H1 (cell line): Measurements from ENCODE around the gene NR4A1. TPM values are rescaled to one million over a fixed set of nuclear protein-coding genes. Genes with fewer than 3 reads are reported as not detected.

Source experiments
- CBX5 ChIP-seq: fragments of 300-800, 300-1000 bp; sonication (generic); IDR thresholded peaks from 2 replicates; pipeline ENCODE4 v1.7.1; 2016; ENCODE audit warnings: antibody characterized with exemption, low read length, low read depth
- CBX8 ChIP-seq: fragments of 300-800, 300-1000 bp; sonication (generic); IDR thresholded peaks from 2 replicates; pipeline ENCODE4 v1.7.1; 2016; ENCODE audit warnings: low read depth, low read length, borderline replicate concordance
- EGR1 ChIP-seq: IDR thresholded peaks from 2 replicates; pipeline ENCODE4 v1.6.1; 2011; ENCODE audit warnings: low read depth, low read length, borderline replicate concordance
- EP300 ChIP-seq, 2 experiments: IDR thresholded peaks; 1 replicate in 1 of 2; 2 replicates in 1 of 2; pipeline ENCODE4 v1.6.1; 2011 to 2012; ENCODE audit warnings: low read depth in 2 of 2, low read length in 2 of 2, mild to moderate bottlenecking in 2 of 2, borderline replicate concordance in 1 of 2, inconsistent platforms in 1 of 2, moderate library complexity in 1 of 2
- EZH2 ChIP-seq: fragments of 200-600 bp; sonication (generic); IDR thresholded peaks from 2 replicates; pipeline ENCODE4 v1.7.1; 2012; ENCODE audit warnings: low read depth, mild to moderate bottlenecking, moderate library complexity, low read length, inconsistent platforms; ENCODE audit not compliant: severe bottlenecking
- GABPA ChIP-seq: IDR thresholded peaks from 2 replicates; pipeline ENCODE4 v1.6.1; 2011; ENCODE audit warnings: mild to moderate bottlenecking, low read length, moderate library complexity, borderline replicate concordance; ENCODE audit not compliant: insufficient read depth
- HDAC2 ChIP-seq, 2 experiments: fragments of 300-600 bp in 1 of 2; sonication (generic) in 1 of 2; IDR thresholded peaks; 2 replicates each; pipeline ENCODE4 v1.6.1; 2011 to 2012; ENCODE audit warnings: low read depth in 2 of 2, low read length in 2 of 2, mild to moderate bottlenecking in 2 of 2, moderate library complexity in 2 of 2, borderline replicate concordance in 1 of 2, inconsistent platforms in 1 of 2
- HDAC6 ChIP-seq: IDR thresholded peaks from one replicate; pipeline ENCODE4 v1.7.1; 2012; ENCODE audit warnings: low read depth, mild to moderate bottlenecking, inconsistent platforms, low read length, moderate library complexity
- JUND ChIP-seq: IDR thresholded peaks from 2 replicates; pipeline ENCODE4 v1.6.1; 2011; ENCODE audit warnings: mild to moderate bottlenecking, improper control_type of control experiment, low read length
- KDM1A ChIP-seq: fragments of 200-600, 300-600 bp; sonication (generic); IDR thresholded peaks from 2 replicates; pipeline ENCODE4 v1.7.1; 2016; ENCODE audit warnings: mild to moderate bottlenecking, low read length, borderline replicate concordance
- KDM4A ChIP-seq: IDR thresholded peaks from one replicate; pipeline ENCODE4 v1.7.1; 2012; ENCODE audit warnings: low read depth, mild to moderate bottlenecking, moderate library complexity, low read length, inconsistent platforms; ENCODE audit not compliant: severe bottlenecking
- KDM5A ChIP-seq: fragments of 200-600 bp; IDR thresholded peaks from 2 replicates; pipeline ENCODE4 v1.7.1; 2012; ENCODE audit warnings: mild to moderate bottlenecking, low read length, inconsistent platforms, mixed read lengths
- NRF1 ChIP-seq: IDR thresholded peaks from 2 replicates; pipeline ENCODE4 v1.6.1; 2011; ENCODE audit warnings: mild to moderate bottlenecking, low read depth, low read length, improper control_type of control experiment
- PHF8 ChIP-seq: fragments of 200-600 bp; sonication (generic); conservative IDR thresholded peaks from 2 replicates; pipeline ENCODE4 v1.7.1; 2012; ENCODE audit warnings: low read depth, mild to moderate bottlenecking, inconsistent platforms, low read length, moderate library complexity
- RAD21 ChIP-seq, 2 experiments: IDR thresholded peaks in 1 of 2; conservative IDR thresholded peaks in 1 of 2; 2 replicates each; pipeline ENCODE4 v1.6.1; 2011; ENCODE audit warnings: low read depth in 2 of 2, low read length in 2 of 2, improper control_type of control experiment in 1 of 2, inconsistent platforms in 1 of 2, mild to moderate bottlenecking in 1 of 2, moderate library complexity in 1 of 2
- SAP30 ChIP-seq: fragments of 300-600 bp; sonication (generic); IDR thresholded peaks from 2 replicates; pipeline ENCODE4 v1.7.1; 2012; ENCODE audit warnings: low read length, moderate library complexity, mild to moderate bottlenecking, inconsistent platforms; ENCODE audit not compliant: insufficient read depth, insufficient replicate concordance
- SIRT6 ChIP-seq: IDR thresholded peaks from one replicate; pipeline ENCODE4 v1.7.1; 2012; ENCODE audit warnings: low read length, inconsistent platforms
- SP1 ChIP-seq: IDR thresholded peaks from 2 replicates; pipeline ENCODE4 v1.6.1; 2011; ENCODE audit warnings: low read depth, low read length
- SRF ChIP-seq: IDR thresholded peaks from 2 replicates; pipeline ENCODE4 v1.6.1; 2011; ENCODE audit warnings: mild to moderate bottlenecking, low read depth, low read length, moderate library complexity
- TAF7 ChIP-seq: optimal IDR thresholded peaks from 2 replicates; pipeline ENCODE3; 2011; ENCODE audit warnings: low read depth, mild to moderate bottlenecking, inconsistent platforms, low read length, moderate library complexity, borderline replicate concordance
- polyA plus RNA-seq, 7 experiments: library from polyadenylated mRNA; depleted of rRNA in 3 of 7; stranded (reverse) in 5 of 7; unstranded in 2 of 7; fragments of >200 nt in 5 of 7; fragments of 200-250 nt in 2 of 7; gene quantifications; 1 replicate in 5 of 7; 2 replicates in 1 of 7; 4 replicates in 1 of 7; pipeline versions ENCODE4 v1.2.1 to v1.2.3, GENCODE V29; 2011 to 2013; ENCODE audit warnings: missing spikeins in 2 of 7, mixed read lengths in 2 of 7
- total RNA-seq: library from RNA; stranded (reverse); fragmentation: NEBNext Ultra II Directional; extraction: Animal tissue kit (Norgen Biotek cat#: 25700); gene quantifications from 2 replicates; pipeline ENCODE4 v1.2.1, GENCODE V29; 2021
- TF ChIP-seq, protein P1 (sequence below): IDR thresholded peaks from 2 replicates; pipeline ENCODE4 v1.6.1; 2012; ENCODE audit warnings: inconsistent platforms
- TF ChIP-seq, protein P2 (sequence below): IDR thresholded peaks from 2 replicates; pipeline ENCODE4 v1.6.1; 2011; ENCODE audit warnings: low read depth, mild to moderate bottlenecking, low read length; ENCODE audit not compliant: insufficient read depth

Gene NR4A1
- total and polyA plus RNA-seq, 2 of the 8 experiments (the other 6 are each of a cell fraction or from before 2014, with no cell fraction given): 18.7 to 23.3 TPM

GRCh38 chr12:52032804-52033445 is 18.3 kb upstream of the NR4A1 start (continued):
- TF ChIP-seq GABPA (no peak), EP300 (IDR thresholded peaks at IDR 0.05; ENCODE audit: borderline replicate concordance in 1 of 2, low read depth in 2 of 2, low read length in 2 of 2) (peak in 1 of 2 experiments; percentile 31; a peak in 1 of 3 replicates), SAP30 (no peak), SP1 (peak; percentile 54; the same call in 1 of the 2 replicates), TAF7 (peak; percentile 66), KDM4A (peak; percentile 51), CBX5 (no peak), EGR1 (0 out of 2 replicates have a peak, but pooled peaks have one; percentile 59), SRF (no peak), HDAC2 (IDR thresholded peaks at IDR 0.05; ENCODE audit: borderline replicate concordance in 1 of 2, low read depth in 2 of 2, low read length in 2 of 2) (no peak), NRF1 (no peak; the same call in 1 of the 2 replicates), KDM1A (no peak), EZH2 (no peak), KDM5A (no peak), JUND (no peak; the same call in 1 of the 2 replicates), SIRT6 (no peak), HDAC6 (no peak), CBX8 (no peak), RAD21 (IDR thresholded peaks at IDR 0.05 in 1 of 2, conservative IDR thresholded peaks at IDR 0.05 in 1 of 2; ENCODE audit: low read depth in 2 of 2, low read length in 2 of 2) (no peak), PHF8 (peak; percentile 32; the same call in 1 of the 2 replicates)
- TF ChIP-seq, protein P1, sequence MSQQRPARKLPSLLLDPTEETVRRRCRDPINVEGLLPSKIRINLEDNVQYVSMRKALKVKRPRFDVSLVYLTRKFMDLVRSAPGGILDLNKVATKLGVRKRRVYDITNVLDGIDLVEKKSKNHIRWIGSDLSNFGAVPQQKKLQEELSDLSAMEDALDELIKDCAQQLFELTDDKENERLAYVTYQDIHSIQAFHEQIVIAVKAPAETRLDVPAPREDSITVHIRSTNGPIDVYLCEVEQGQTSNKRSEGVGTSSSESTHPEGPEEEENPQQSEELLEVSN: no peak
- TF ChIP-seq, protein P2, sequence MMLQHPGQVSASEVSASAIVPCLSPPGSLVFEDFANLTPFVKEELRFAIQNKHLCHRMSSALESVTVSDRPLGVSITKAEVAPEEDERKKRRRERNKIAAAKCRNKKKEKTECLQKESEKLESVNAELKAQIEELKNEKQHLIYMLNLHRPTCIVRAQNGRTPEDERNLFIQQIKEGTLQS: no peak
